Breast epithelium (tissue), 4 donors: Measurements from ENCODE around the gene ABTB2. TPM values are rescaled to one million over a fixed set of nuclear protein-coding genes. Genes with fewer than 3 reads are reported as not detected.

ENCODE experiments used
- DNase-seq, 2 donors: peaks; one replicate each; pipeline ENCODE4 v3.0.0-alpha.2; 2019; ENCODE audit warnings: low spot score in 2 of 2
- H3K27ac ChIP-seq, 2 donors: fragments of 200-600 bp; sonication (generic) in 1 of 2; one replicate each; pipeline ENCODE4 v1.5.1; 2016 to 2019; ENCODE audit warnings: mild to moderate bottlenecking in 1 of 2
- H3K27me3 ChIP-seq, 2 donors: fragments of 200-600 bp; sonication (generic) in 1 of 2; one replicate each; pipeline versions ENCODE4 v1.5.1 to v1.6.0; 2017 to 2019; ENCODE audit warnings: control low read depth in 1 of 2, mild to moderate bottlenecking in 1 of 2
- H3K36me3 ChIP-seq: fragments of 200-600 bp; one replicate; pipeline ENCODE4 v1.5.1; 2019
- H3K4me1 ChIP-seq, 2 donors: fragments of 200-600 bp; sonication (generic); one replicate each; pipeline ENCODE4 v1.5.1; 2016 to 2019; ENCODE audit warnings: control low read depth in 1 of 2
- H3K4me3 ChIP-seq, 3 donors: fragments of 200-600 bp; sonication (generic); 1 replicate in 2 of 3; 2 replicates in 1 of 3; pipeline ENCODE4 v1.5.1; 2016 to 2019; ENCODE audit warnings: mild to moderate bottlenecking in 3 of 3, moderate library complexity in 2 of 3
- H3K9me3 ChIP-seq, 2 donors: fragments of 200-600 bp; sonication (generic) in 1 of 2; one replicate each; pipeline ENCODE4 v1.5.1; 2016 to 2019; ENCODE audit warnings: control low read depth in 1 of 2
- CTCF ChIP-seq, 3 donors: fragments of 450-650 bp; IDR thresholded peaks; one replicate each; pipeline ENCODE4 v1.5.1; 2016 to 2017; ENCODE audit warnings: antibody characterized with exemption in 3 of 3, mild to moderate bottlenecking in 3 of 3, moderate library complexity in 3 of 3
- POLR2A ChIP-seq: fragments of 450-650 bp; IDR thresholded peaks from one replicate; pipeline ENCODE4 v1.6.1; 2016; ENCODE audit warnings: antibody characterized with exemption, mild to moderate bottlenecking, moderate library complexity
- POLR2AphosphoS5 ChIP-seq, 3 donors: sonication (generic); formaldehyde crosslinking; IDR thresholded peaks; one replicate each; pipeline ENCODE4 v1.6.1; 2017; ENCODE audit warnings: antibody characterized with exemption in 3 of 3
- intact Hi-C: fragments of 100-400 bp; cut with DNase I; formaldehyde crosslinking; loops from one replicate; pipeline ENCODE4 v1.15.1; 2023; ENCODE audit warnings: low total_unique reads
- total RNA-seq, 3 donors: library from RNA; depleted of rRNA; stranded (reverse); fragments of >200 nt; gene quantifications; one replicate each; pipeline ENCODE4 v1.1.0, GENCODE V29; 2016

The ABTB2 gene
- total RNA-seq, 3 donors from 2014 or later = 1.3 to 5.6 (median 1.9) TPM

- Histone ChIP-seq H3K4me3 (no peak overlapping the region), H3K9me3 (no peaks in the 10 kb centered on the region), H3K36me3 (no peaks in the 10 kb centered on the region), H3K4me1 (no peaks in the 10 kb centered on the region), H3K27me3 (no peaks in the 10 kb centered on the region), H3K27ac (no peak overlapping the region)
- no peak for DNase-seq
- intact Hi-C loops = no loop called here
- TF ChIP-seq POLR2A (no peak), CTCF (IDR thresholded peaks at IDR 0.05) (no peak), POLR2AphosphoS5 (IDR thresholded peaks at IDR 0.05) (no peak)
These were observed 153.2 kb downstream of the ABTB2 start for GRCh38 chr11:34204396-34205279.

GRCh38 chr11:34203377-34203871 lies 154.4 kb downstream of the ABTB2 start:
- no peaks in the 10 kb centered on the region for H3K4me1 ChIP-seq
- H3K27me3 ChIP-seq = no peaks in the 10 kb centered on the region
- intact Hi-C loops = no loop called here
- H3K27ac ChIP-seq = no peak overlapping the region
- no peak overlapping the region for H3K4me3 ChIP-seq
- no peaks in the 10 kb centered on the region for H3K9me3 ChIP-seq
- no peak for DNase-seq
- H3K36me3 ChIP-seq = no peaks in the 10 kb centered on the region
- TF ChIP-seq CTCF (IDR thresholded peaks at IDR 0.05) (no peak), POLR2AphosphoS5 (IDR thresholded peaks at IDR 0.05) (no peak)

GRCh38 chr11:34201129-34201528 lies 156.7 kb downstream of the ABTB2 start:
- intact Hi-C loops = no loop called here
- no peaks in the 10 kb centered on the region for H3K27me3 ChIP-seq
- TF ChIP-seq CTCF (IDR thresholded peaks at IDR 0.05) = no peak
- no peak for TF ChIP-seq POLR2A
- no peak for TF ChIP-seq POLR2AphosphoS5 (IDR thresholded peaks at IDR 0.05)
- no peaks in the 10 kb centered on the region for H3K36me3 ChIP-seq
- no peaks in the 10 kb centered on the region for H3K9me3 ChIP-seq
- H3K4me1 ChIP-seq = no peaks in the 10 kb centered on the region
- no peak for DNase-seq
- no peak overlapping the region for H3K27ac ChIP-seq
- no peak overlapping the region for H3K4me3 ChIP-seq

- no peaks in the 10 kb centered on the region for H3K36me3 ChIP-seq
- no peak for DNase-seq
- intact Hi-C loops = no loop called here
- no peak for TF ChIP-seq POLR2A
- no peak for TF ChIP-seq CTCF (IDR thresholded peaks at IDR 0.05)
- TF ChIP-seq POLR2AphosphoS5 (IDR thresholded peaks at IDR 0.05) = no peak
- no peaks in the 10 kb centered on the region for H3K27me3 ChIP-seq
- no peak overlapping the region for H3K27ac ChIP-seq
- H3K9me3 ChIP-seq = no peaks in the 10 kb centered on the region
- H3K4me1 ChIP-seq = no peaks in the 10 kb centered on the region
- no peak overlapping the region for H3K4me3 ChIP-seq
These were observed 158.3 kb downstream of the ABTB2 start for GRCh38 chr11:34199525-34199924.

- intact Hi-C loops = no loop called here
- Histone ChIP-seq H3K27me3 (no peaks in the 10 kb centered on the region), H3K4me3 (no peak overlapping the region), H3K27ac (no peak overlapping the region), H3K9me3 (no peaks in the 10 kb centered on the region), H3K4me1 (no peaks in the 10 kb centered on the region), H3K36me3 (no peaks in the 10 kb centered on the region)
- TF ChIP-seq POLR2AphosphoS5 (IDR thresholded peaks at IDR 0.05) = no peak
- no peak for TF ChIP-seq CTCF (IDR thresholded peaks at IDR 0.05)
- no peak for TF ChIP-seq POLR2A
- no peak for DNase-seq
These were observed 159.3 kb downstream of the ABTB2 start for GRCh38 chr11:34198523-34198922.
